Lower leg skin (tissue), 4 donors: ENCODE measurements around the gene VPS18. TPM values are rescaled to one million over a fixed set of nuclear protein-coding genes. Genes with fewer than 3 reads are reported as not detected.

ENCODE experiments used
- DNase-seq, 2 donors: peaks; one replicate each; pipeline ENCODE4 v3.0.0-alpha.2; 2019; ENCODE audit warnings: low spot score in 2 of 2
- H3K4me3 ChIP-seq: fragments of 200-600 bp; sonication (generic); 2 replicates; pipeline ENCODE4 v1.5.1; 2017; ENCODE audit warnings: mild to moderate bottlenecking, low read depth; ENCODE audit not compliant: poor library complexity, severe bottlenecking
- CTCF ChIP-seq, 3 donors: fragments of 450-650 bp; IDR thresholded peaks; one replicate each; pipeline ENCODE4 v1.5.1; 2016; ENCODE audit warnings: antibody characterized with exemption in 3 of 3, mild to moderate bottlenecking in 3 of 3, moderate library complexity in 2 of 3
- POLR2A ChIP-seq, 2 donors: fragments of 450-650 bp; IDR thresholded peaks; one replicate each; pipeline ENCODE4 v1.6.1; 2016 to 2017; ENCODE audit warnings: antibody characterized with exemption in 2 of 2, mild to moderate bottlenecking in 1 of 2, moderate library complexity in 1 of 2
- WGBS, 2 donors: methylation state at CpG; one replicate each; pipeline ENCODE4 v1.1.5; 2018; 5-methylcytosine and 5-hydroxymethylcytosine counted together
- intact Hi-C: fragments of 100-400 bp; cut with DNase I; formaldehyde crosslinking; loops from one replicate; pipeline ENCODE4 v1.15.0; 2023; ENCODE audit warnings: low total_unique reads
- total RNA-seq, 4 donors: library from RNA; depleted of rRNA; stranded (reverse); fragments of >200 nt; gene quantifications; one replicate each; pipeline ENCODE4 v1.1.0, GENCODE V29; 2016

The VPS18 gene
- total RNA-seq, 4 donors from 2014 or later: 15.4 to 29.9 (median 25.7) TPM

GRCh38 chr15:40941068-40941527 lies 46.8 kb downstream of the VPS18 start:
- TF ChIP-seq POLR2A (IDR thresholded peaks at IDR 0.05) (no peak), CTCF (IDR thresholded peaks at IDR 0.05) (no peak)
- intact Hi-C loops: no loop called here
- no peak for DNase-seq
- WGBS, 2 donors: 13 to 23% methylated on average over 6 to 7 of the region's 7 CpGs
- H3K4me3 ChIP-seq: peak overlapping the region; percentile 32

- WGBS, 2 donors: 1 to 2% methylated on average over 25 to 64 of the region's 92 CpGs
- H3K4me3 ChIP-seq: peak overlapping the region; percentile 32
- intact Hi-C loops: no loop called here
- TF ChIP-seq CTCF (IDR thresholded peaks at IDR 0.05): no peak
- TF ChIP-seq POLR2A (IDR thresholded peaks at IDR 0.05): no peak
- peak; percentile 62 to 96 for DNase-seq
Observed at GRCh38 chr15:40941528-40942336, 47.5 kb downstream of the VPS18 start.

GRCh38 chr15:40942337-40942854 lies 48.1 kb downstream of the VPS18 start:
- DNase-seq: no peak
- peak overlapping the region; percentile 26 for H3K4me3 ChIP-seq
- WGBS, 2 donors: 33% methylated on average over 15 of the region's 15 CpGs
- TF ChIP-seq CTCF (IDR thresholded peaks at IDR 0.05): no peak
- no peak for TF ChIP-seq POLR2A (IDR thresholded peaks at IDR 0.05)
- intact Hi-C loops: no loop called here

GRCh38 chr15:40942878-40943277 lies 48.6 kb downstream of the VPS18 start:
- no peak overlapping the region for H3K4me3 ChIP-seq
- TF ChIP-seq POLR2A (IDR thresholded peaks at IDR 0.05) (no peak), CTCF (IDR thresholded peaks at IDR 0.05) (no peak)
- 75 to 79% methylated on average over 12 of the region's 12 CpGs for WGBS, 2 donors
- DNase-seq: no peak
- intact Hi-C loops: no loop called here

GRCh38 chr15:40943764-40944365 lies 49.6 kb downstream of the VPS18 start:
- no peak overlapping the region for H3K4me3 ChIP-seq
- TF ChIP-seq POLR2A (IDR thresholded peaks at IDR 0.05) (no peak), CTCF (IDR thresholded peaks at IDR 0.05) (no peak)
- intact Hi-C loops: no loop called here
- 87 to 99% methylated on average over 8 to 9 of the region's 9 CpGs for WGBS, 2 donors
- DNase-seq: no peak
